GM21529 (cell line): ENCODE measurements around the gene LY6G6F.
A peak's percentile ranks its signal among the peaks of the same experiment; 100 is the strongest.
"Not testable (repeated sequence)": the region's sequence is repeated elsewhere in the genome, so short reads cannot be mapped to it uniquely, and the experiment has no call there.

Experiments used
- ATAC-seq: cut with Tn5 transposase; IDR thresholded peaks from one replicate; pipeline ENCODE4 v1.9.1; 2021; ENCODE audit not compliant: unreplicated experiment

The LY6G6F gene

DNA sequence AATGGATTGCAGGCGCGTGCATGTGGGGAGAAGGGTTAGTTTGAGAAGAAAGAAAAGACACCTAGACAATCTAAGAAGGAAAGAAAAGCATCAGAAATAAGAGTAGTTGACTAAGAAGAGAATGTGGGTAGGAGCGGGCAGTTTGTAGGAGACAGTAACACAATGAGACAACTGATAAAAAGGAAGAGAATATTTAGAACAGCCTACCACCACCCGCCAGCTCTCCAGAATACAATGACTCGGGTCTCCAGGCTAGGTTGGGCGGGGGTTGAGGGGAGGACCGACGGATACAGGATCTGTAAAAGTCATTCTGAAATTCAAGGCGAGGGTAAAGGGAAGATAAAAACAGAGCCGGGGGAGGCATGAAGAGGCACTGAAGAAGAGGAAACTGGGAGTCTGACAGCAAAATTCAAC lies 4.3 kb upstream of the LY6G6F start:
- no peak for ATAC-seq

DNA sequence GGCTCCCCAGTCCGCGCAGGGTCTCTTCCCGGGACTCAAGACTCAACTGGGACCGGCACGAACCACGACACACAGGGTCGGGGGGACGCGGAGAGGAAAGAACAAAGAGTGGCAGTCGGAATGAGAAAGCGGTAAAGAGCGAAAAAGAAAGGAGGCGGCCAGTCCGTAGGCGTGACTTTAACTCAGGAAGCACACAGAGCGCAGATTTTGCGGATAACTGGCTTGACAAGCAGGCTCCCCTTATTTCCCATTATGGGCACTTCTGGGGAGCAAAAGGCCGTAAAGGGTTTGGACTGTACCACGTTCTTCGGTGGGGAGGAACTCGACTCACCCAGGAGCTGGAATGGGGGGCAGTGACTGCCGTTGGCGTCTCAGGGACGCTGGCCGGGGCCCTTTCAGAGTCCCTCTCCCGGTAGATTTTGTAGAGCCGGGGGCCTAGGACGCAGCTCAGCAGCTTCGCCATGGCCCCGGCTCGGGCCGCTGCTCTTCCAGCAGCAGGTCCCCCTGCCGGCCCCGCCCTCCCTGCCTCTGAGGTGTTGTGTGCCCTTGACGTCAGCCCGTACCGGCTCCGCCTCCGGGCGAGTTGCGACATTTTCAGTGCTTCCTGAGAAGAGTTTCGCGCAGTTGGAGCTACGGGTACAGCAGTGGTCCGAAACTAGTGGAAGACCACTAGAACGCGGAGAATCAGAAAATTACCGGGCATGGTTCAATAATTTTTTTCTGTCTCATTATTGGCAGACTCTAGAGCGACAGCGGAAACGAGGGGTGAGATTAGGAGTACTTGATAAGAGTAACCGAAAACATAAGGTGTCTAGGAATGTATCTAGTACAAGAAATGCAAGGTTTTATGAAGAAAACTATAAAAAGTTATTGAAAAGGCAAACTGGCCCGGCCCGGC lies 3.6 kb upstream of the LY6G6F start, which contains the start of gene ABHD16A:
ABHD16A (minus strand) TSS at position 506 of the 898 bp plus-strand sequence; CDS start at position 463, 43 bp downstream.
- ATAC-seq: peak; percentile 91

DNA sequence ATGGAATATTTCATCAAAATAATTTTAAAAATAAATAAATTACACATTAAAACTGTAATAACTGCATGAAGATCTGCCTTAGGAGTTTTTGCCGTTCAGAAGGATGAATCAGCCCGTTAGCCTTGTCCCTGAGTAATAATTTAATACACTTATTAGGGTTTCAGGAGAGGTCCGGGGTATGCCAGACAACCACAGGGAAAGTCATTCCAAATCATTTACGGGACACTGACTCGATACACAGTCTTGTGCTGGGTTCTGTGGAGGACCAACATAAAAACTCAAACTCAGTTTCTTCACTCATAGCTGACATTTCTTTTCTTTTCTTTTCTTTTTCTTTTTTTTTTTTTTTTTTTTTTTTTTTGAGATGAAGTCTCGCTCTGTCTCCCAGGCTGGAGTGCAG lies 735 bp upstream of the LY6G6F start:
- no peak for ATAC-seq

DNA sequence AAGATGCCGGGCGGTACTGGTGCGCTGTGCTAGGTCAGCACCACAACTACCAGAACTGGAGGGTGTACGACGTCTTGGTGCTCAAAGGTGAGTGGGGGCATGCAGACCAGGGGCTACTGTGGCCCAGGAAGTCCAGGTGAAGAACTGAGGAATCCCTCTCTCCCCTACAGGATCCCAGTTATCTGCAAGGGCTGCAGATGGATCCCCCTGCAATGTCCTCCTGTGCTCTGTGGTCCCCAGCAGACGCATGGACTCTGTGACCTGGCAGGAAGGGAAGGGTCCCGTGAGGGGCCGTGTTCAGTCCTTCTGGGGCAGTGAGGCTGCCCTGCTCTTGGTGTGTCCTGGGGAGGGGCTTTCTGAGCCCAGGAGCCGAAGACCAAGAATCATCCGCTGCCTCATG lies 1.0 kb downstream of the LY6G6F start:
- no peak for ATAC-seq

DNA sequence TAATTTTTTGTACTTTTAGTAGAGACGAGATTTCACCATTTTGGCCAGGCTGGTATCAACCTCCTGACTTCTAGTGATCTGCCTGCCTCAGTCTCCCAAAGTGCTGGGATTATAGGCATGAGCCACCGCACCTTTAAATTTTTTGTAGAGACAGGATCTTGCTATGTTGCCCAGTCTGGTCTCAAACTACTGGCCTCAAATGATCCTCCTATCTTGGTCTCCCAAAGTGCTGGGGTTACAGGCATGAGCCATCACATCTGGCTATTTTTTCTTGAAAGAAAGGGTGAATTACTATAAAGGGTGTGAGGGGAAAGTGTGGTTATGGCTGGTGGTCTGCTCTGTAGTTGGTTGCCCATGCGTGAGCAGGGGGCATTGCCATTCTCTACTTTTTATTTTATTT lies 1.6 kb downstream of the LY6G6F start:
- ATAC-seq: no peak

DNA sequence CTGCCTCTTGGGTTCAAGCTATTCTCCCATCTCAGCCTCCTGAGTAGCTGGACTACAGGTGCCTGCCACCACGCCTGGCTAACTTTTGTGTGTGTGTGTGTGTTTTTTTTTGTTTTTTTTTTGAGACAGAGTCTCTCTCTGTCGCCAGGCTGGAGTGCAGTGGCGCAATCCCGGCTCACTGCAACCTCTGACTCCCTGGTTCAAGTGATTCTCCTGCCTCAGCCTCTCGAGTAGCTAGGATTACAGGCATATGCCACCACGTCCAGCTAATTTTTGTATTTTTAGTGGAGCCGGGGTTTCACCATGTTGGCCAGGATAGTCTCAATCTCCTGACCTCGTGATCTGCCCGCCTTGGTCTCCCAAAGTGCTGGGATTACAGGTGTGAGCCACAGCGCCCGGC lies 2.5 kb downstream of the LY6G6F start:
- not testable (repeated sequence) for ATAC-seq

DNA sequence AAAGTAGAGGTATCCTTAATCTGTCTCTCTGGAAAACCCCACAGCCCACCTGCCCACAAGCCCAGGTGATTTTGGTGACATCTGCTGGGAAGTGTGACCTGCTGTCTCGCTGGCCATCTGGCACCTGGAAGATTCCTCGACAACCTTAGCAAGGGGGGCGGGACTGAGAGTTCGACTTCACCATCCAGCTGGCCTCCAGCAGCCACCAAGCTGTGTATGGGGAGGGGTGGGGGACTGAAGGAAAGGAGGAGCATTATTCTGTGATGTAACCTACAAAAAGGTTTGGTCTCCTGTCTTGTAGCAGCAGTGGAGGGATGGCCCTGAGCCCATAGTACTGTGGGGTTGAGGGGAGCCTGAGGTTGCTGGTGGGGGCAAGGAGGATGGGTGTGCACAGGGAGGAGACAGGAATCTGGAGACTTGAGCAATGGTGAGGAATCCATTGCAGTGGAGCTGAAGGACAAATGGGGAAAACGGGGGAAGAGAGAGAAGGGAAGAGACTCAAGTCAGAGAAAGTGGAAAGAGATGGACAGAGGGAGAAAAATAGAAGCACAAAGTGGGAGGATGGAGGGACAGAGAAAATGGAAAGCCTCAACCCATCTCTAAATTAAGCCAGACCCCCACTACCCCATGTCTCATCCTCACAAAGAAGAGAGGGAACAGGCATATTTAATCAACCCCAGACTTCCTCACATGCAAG lies 4.0 kb downstream of the LY6G6F start:
- no peak for ATAC-seq

DNA sequence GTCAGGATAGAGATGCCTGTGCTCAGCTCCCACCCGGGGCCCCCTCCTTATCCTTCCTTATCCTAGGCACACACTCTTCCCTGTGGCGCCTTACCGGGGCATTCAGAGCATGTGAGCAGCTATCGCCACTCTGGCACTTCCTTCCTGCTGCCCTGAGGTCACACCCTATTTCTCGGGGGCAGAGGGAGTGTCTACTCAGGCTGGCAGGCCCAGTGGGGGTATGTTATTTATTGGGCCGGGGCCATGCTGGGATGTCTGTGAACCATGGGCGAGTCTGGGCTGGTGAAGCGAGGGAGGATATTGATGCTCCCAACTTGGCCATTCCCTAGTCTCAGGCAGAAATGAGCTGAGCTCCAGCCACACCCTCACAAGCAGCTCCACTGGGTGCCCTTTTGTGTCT lies 4.6 kb downstream of the LY6G6F start:
- no peak for ATAC-seq

DNA sequence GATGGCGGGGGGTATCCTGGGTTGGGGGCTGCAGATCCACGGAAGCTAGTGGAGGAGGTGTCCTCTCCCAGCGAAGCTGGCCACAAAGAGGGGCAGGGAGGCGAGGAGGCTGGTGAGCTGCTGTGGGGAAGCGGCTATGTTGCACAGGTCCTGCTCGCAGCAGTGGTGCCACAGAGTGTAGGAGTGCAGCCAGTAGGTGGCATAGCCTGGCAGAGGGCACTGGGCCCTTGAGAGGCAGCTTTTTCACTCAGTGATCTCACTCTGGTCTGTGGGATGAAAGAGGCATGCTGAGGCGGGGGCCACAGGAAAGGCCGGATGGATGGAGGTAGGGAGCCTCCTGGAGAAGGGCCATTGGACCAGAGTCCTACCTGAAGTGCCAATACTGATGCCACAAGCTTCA lies 5.6 kb downstream of the LY6G6F start:
- ATAC-seq: no peak

DNA sequence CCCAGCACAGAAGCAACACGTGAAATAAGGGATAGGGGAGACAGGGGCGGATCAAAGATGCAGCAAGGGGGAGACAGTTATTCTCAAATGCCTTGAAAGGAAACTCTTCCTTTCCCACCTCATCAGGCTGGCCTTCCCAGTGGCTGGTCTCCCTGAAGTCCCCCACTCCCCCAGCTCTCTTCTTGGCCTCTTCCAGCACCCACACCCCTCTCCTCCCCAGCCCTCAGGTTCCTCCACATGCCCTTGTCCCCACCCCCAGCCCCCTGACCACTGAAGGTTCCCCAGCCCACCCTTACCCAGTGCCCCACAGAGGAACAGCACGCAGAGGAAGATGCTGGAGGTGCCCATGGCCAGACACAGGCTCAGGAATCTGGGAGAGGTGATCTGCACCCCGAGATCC lies 6.8 kb downstream of the LY6G6F start:
- no peak for ATAC-seq

DNA sequence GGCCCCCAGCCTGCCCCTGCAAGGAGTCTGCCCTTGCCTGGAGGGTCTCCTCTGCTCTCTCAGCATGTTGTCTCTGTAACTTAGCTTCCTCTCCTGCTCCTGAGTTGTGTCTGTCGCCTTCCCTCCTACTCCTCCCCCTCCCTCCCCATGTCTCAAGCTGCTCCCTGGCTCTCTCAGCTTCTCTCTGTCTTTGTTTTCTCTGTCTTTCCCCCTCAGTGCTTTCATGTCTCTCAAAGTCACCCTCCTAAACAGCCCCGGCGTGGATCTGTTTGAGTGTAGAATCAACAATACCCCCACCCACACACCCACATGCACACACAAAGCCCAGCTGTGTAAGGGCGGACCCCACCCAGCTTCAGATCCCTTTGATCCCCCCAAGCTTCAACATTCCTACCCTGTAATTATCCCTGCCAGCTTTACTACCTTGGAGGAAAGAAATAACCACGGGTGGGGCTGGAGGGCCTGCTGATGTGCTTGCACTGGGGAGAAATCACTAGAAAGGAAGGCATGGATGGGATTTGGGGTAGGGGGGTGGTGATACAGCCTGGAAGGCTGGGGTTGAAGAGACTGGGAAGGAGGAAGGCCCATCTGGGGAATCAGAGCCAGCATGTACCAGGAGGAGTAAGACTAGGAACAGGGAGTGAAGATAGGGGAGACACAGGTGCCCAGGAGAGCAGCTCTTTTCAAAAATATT lies 7.5 kb downstream of the LY6G6F start:
- no peak for ATAC-seq

DNA sequence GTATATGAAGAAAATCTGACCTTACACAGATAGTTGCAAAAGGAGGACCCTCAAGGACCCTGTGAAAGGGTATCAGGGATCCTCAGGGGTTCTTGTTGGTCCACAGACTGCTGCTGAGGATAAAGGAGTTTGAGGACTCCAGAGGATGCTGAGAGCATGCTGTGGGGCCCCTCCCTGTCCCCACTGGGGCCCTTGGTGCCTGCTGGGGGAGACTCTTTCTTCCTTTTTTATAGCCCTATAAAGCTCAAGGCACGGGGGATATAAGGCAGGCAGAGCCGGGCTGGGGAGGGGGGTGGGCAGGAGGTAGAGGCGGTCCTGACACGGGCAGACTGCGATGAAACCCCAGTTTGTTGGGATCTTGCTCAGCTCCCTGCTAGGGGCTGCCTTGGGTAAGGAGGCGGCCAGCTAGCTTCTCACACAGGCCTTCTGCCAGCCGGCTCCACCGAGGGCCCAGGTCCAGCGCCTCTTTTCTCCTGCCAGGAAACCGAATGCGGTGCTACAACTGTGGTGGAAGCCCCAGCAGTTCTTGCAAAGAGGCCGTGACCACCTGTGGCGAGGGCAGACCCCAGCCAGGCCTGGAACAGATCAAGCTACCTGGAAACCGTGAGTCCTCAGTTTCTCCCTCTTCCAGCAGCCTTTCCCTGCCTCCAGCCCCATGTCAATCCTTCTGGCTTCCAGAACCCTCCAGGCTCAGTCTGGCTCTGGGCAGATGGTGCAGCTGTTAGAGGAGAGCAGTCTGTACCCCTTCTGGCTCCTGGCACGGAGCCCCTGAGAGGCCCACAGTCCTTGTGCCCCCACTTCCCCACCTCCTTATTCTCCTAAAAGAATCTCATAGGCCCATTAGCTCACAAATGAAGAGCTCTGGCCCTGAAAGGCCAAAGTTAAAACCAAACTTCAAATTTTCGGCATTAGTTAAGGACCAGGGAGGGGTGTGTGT lies 8.6 kb downstream of the LY6G6F start, which contains the start of gene LY6G6D:
LY6G6D (plus strand) TSS at position 327 of the 937 bp plus-strand sequence; CDS start at position 335, 8 bp downstream.
- no peak for ATAC-seq

DNA sequence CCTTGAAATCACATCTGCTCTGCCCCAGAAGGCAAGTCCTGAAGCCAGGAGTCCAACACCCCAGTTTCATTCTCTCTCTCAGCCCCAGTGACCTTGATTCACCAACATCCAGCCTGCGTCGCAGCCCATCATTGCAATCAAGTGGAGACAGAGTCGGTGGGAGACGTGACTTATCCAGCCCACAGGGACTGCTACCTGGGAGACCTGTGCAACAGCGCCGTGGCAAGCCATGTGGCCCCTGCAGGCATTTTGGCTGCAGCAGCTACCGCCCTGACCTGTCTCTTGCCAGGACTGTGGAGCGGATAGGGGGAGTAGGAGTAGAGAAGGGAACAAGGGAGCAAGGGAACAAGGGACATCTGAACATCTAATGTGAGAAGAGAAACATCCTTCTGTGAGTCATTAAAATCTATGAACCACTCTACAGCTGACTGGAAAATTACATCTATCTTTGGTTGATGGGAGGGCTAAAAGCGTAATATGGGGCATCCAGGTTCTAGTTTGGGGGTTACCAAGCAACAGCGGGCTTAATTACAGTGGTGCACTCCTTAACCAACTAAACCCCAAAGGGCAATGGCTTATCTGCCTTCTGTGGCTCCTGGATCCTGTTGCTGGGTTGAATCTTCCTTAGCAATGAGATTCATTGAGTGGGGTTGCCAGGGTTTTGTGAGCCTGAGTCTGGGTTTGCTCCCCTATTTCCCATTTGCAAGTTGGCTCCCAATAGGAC lies 11.0 kb downstream of the LY6G6F start:
- ATAC-seq: no peak

DNA sequence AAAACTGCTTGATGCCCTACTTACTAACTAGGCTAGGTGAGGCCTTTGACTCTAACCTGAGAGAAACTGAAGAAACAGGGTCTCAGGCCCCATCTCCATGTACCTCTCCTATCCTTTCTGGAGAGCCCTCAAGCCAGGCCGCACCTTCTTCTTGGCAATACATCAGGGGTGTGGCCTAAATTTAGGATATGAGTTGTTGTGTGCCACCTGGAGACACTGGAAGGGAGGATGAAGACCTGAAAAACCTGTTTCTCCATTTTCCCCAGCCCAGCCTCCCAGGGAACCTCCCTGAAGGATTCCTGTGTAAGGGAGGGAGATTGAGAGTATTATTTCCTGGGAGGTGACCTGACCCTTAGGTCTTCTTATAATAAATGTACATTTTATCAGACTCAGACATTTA lies 11.6 kb downstream of the LY6G6F start:
- ATAC-seq: no peak

DNA sequence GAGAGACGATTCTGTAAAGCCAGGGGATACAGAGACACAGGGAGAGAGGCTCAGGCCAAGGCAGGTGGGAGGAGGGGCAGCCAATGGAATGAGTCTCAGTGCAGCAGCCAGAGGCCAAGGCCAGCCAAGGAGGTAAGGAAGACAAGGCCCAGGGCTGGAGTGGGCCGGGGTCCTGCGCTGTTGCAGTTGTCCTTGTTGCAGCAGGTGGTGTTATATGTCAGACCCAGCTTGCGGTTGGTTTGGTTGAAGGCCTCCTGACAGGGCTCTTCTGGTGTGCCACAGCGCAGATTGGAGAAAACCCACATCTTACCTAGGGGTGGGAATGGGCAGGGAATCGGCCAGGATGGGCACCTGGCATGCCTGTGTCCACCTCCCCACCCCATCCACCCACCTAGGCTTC lies 12.3 kb downstream of the LY6G6F start:
- no peak for ATAC-seq

DNA sequence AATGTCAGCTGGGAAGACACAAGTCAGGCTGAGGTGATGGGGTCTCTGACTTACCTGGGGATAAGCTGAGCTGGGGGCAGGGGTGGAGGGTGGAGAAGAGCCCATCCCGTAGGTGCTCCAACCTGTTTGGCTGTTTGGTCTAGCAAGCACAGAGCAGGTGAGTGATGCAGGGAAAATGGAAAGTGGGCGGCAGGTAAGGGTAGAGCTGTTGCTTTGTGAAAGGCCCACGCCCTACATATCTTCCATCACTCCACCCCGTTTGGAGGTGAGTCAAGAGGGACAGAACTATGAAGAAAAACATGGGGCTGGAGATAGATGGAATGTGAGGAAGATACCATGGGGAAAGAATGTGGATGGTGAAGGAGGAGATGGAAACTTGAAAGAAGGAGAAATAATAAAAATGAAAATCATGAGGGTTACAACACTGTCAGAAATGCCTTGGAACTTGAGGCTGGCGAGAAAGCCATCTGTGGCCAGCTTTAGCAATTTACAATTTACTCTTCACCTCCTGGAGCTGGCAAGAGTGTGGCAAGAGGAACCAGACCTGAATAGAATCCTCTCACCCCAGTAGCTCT lies 13.6 kb downstream of the LY6G6F start:
- ATAC-seq: no peak

DNA sequence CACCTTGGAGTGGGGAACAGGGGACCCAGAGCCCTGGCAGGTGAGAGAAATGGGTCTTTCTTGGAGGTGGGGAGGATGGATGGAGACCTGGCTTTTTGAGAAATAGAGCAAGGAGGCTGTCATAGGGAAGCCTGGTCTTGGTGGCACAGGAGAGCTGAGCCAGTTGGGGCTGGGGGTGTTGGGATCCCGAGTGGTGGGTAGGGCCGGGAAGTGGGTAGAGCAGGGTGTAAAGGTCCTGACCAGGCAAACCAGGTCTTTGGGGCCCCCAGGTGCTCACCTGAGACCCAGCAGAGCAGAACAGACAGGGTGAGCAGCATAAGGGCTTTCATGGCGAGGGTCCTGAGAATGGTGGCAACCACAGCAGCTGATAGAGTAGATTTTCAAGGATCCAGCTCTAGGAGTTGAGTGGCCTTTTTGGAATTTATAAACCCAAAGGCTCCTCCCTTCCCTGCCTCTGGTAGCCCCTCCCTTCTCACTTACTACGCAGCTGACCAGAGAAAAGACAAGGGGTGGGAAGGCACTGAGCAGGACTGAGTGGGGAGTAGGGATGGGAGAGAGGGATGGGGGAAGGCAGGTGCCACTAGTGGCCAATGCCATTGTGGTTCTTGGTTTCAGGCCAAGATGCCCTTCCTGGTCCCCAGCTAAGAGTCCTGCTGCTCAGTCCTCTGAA lies 14.8 kb downstream of the LY6G6F start, which contains the start of gene LY6G6C:
LY6G6C (minus strand) TSS at position 396 of the 670 bp plus-strand sequence; CDS start at position 329, 67 bp downstream.
- no peak for ATAC-seq

DNA sequence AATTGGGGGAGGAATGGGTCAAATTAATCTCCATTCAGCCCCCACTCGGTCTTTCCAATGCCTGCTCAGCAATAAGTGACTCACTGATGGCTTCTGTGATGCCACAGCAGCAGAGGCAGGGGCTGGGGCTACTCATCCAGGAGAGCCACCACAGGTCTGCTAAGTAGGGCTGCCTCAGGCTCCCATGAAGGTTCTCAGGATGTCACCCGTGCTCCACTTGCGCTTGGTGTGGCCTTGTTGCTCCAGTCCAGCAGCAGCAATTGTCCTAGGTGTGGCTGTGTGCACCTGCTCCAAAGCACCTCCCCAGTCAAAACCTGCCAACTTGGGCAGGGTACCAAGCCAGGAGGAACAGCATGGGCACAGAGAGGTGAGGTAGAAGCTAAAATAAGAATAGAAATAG lies 15.5 kb downstream of the LY6G6F start:
- ATAC-seq: no peak
